HG03060 (cell line): Measurements from ENCODE around the gene SALL2.
"Not testable (repeated sequence)": the region's sequence is repeated elsewhere in the genome, so short reads cannot be mapped to it uniquely, and the experiment has no call there.

Source experiments
- ATAC-seq: cut with Tn5 transposase; IDR thresholded peaks from one replicate; pipeline ENCODE4 v1.9.1; 2021; ENCODE audit warnings: low read depth, moderate number of reproducible peaks; ENCODE audit not compliant: unreplicated experiment

The SALL2 gene

GRCh38 chr14:21525962-21526671 is at the start of gene SALL2:
SALL2 (minus strand) TSS chr14:21526346; CDS start chr14:21526127, 219 bp downstream.
- ATAC-seq: no peak

- ATAC-seq: no peak
These were observed 49.5 kb upstream of the SALL2 start for GRCh38 chr14:21575661-21576060.

- ATAC-seq: no peak
These were observed 46.5 kb upstream of the SALL2 start for GRCh38 chr14:21572604-21573003.

GRCh38 chr14:21558703-21559170 is 32.6 kb upstream of the SALL2 start:
- ATAC-seq: no peak

- ATAC-seq: no peak
These were observed 31.1 kb upstream of the SALL2 start for GRCh38 chr14:21557084-21557901.

GRCh38 chr14:21556378-21557083 is 30.4 kb upstream of the SALL2 start:
- no peak for ATAC-seq

GRCh38 chr14:21553266-21553665 is 27.1 kb upstream of the SALL2 start:
- ATAC-seq: no peak

GRCh38 chr14:21544588-21544987 is 18.4 kb upstream of the SALL2 start:
- ATAC-seq: not testable (repeated sequence)

GRCh38 chr14:21543963-21544362 is 17.8 kb upstream of the SALL2 start:
- no peak for ATAC-seq

- no peak for ATAC-seq
These were observed 17.4 kb upstream of the SALL2 start for GRCh38 chr14:21543521-21543960.

- no peak for ATAC-seq
These were observed 15.4 kb upstream of the SALL2 start for GRCh38 chr14:21541413-21542074.

GRCh38 chr14:21539189-21539940 is 13.2 kb upstream of the SALL2 start:
- no peak for ATAC-seq

- no peak for ATAC-seq
These were observed 10.9 kb upstream of the SALL2 start for GRCh38 chr14:21537090-21537424.

GRCh38 chr14:21536418-21537089 is 10.4 kb upstream of the SALL2 start:
- ATAC-seq: no peak

- no peak for ATAC-seq
These were observed 9.6 kb upstream of the SALL2 start for GRCh38 chr14:21535545-21536417.

- no peak for ATAC-seq
These were observed 8.4 kb upstream of the SALL2 start for GRCh38 chr14:21534576-21534975.

GRCh38 chr14:21533294-21533693 is 7.1 kb upstream of the SALL2 start:
- no peak for ATAC-seq

- no peak for ATAC-seq
These were observed 3.4 kb upstream of the SALL2 start for GRCh38 chr14:21529515-21529914.
